Forelimb muscle (tissue), 1 donor: ENCODE measurements around the gene UPK1B. TPM values are rescaled to one million over a fixed set of nuclear protein-coding genes. Genes with fewer than 3 reads are reported as not detected.
"Not testable (repeated sequence)": the region's sequence is repeated elsewhere in the genome, so short reads cannot be mapped to it uniquely, and the experiment has no call there.

Source experiments
- DNase-seq: peaks from one replicate; pipeline ENCODE4 v3.0.0-alpha.2; 2013; ENCODE audit warnings: low read depth
- polyA plus RNA-seq: library from polyadenylated mRNA; unstranded; fragments of 120-200 nt; gene quantifications from one replicate; pipeline ENCODE4 v1.2.1, GENCODE V29; 2013; ENCODE audit not compliant: insufficient read length

Gene UPK1B
- polyA plus RNA-seq: 0.11 TPM

- DNase-seq: no peak
Observed at GRCh38 chr3:119173325-119173724, at the start of gene UPK1B. Gene UPK1B (plus strand): TSS chr3:119173598. CDS start chr3:119186742, 13,144 bp downstream.

GRCh38 chr3:119125342-119125741 lies 48.1 kb upstream of the UPK1B start:
- DNase-seq: no peak

- no peak for DNase-seq
Observed at GRCh38 chr3:119125742-119126504, 47.5 kb upstream of the UPK1B start.

- not testable (repeated sequence) for DNase-seq
Observed at GRCh38 chr3:119130291-119130690, 43.1 kb upstream of the UPK1B start.

GRCh38 chr3:119132291-119132690 lies 41.1 kb upstream of the UPK1B start:
- not testable (repeated sequence) for DNase-seq

GRCh38 chr3:119139360-119139759 lies 34.0 kb upstream of the UPK1B start:
- DNase-seq: not testable (repeated sequence)

GRCh38 chr3:119140466-119140865 lies 32.9 kb upstream of the UPK1B start:
- DNase-seq: no peak

- no peak for DNase-seq
Observed at GRCh38 chr3:119145128-119145499, 28.3 kb upstream of the UPK1B start.

GRCh38 chr3:119145500-119146167 lies 27.8 kb upstream of the UPK1B start, which contains the start of gene TEX55:
Gene TEX55 (plus strand): TSS chr3:119146165. CDS start chr3:119146190, 25 bp downstream.
- no peak for DNase-seq

GRCh38 chr3:119146578-119147375 lies 26.6 kb upstream of the UPK1B start:
- DNase-seq: no peak

- no peak for DNase-seq
Observed at GRCh38 chr3:119147494-119147893, 25.9 kb upstream of the UPK1B start.

GRCh38 chr3:119148493-119149180 lies 24.8 kb upstream of the UPK1B start:
- DNase-seq: no peak

- no peak for DNase-seq
Observed at GRCh38 chr3:119149484-119149883, 23.9 kb upstream of the UPK1B start.

GRCh38 chr3:119156868-119157267 lies 16.5 kb upstream of the UPK1B start:
- no peak for DNase-seq

- DNase-seq: no peak
Observed at GRCh38 chr3:119157971-119158370, 15.4 kb upstream of the UPK1B start.

GRCh38 chr3:119160361-119160760 lies 13.0 kb upstream of the UPK1B start:
- no peak for DNase-seq

- DNase-seq: no peak
Observed at GRCh38 chr3:119160815-119161214, 12.6 kb upstream of the UPK1B start.

- DNase-seq: no peak
Observed at GRCh38 chr3:119161240-119161639, 12.2 kb upstream of the UPK1B start.

GRCh38 chr3:119164745-119165144 lies 8.7 kb upstream of the UPK1B start:
- not testable (repeated sequence) for DNase-seq

- no peak for DNase-seq
Observed at GRCh38 chr3:119170821-119171220, 2.6 kb upstream of the UPK1B start.

GRCh38 chr3:119175872-119176756 lies 2.7 kb downstream of the UPK1B start:
- no peak for DNase-seq
